H1 (cell line): ENCODE results near the gene TOM1L2. TPM values are rescaled to one million over a fixed set of nuclear protein-coding genes. Genes with fewer than 3 reads are reported as not detected.

Experiments
- CBX5 ChIP-seq: fragments of 300-800, 300-1000 bp; sonication (generic); IDR thresholded peaks from 2 replicates; pipeline ENCODE4 v1.7.1; 2016; ENCODE audit warnings: antibody characterized with exemption, low read length, low read depth
- FOSL1 ChIP-seq: IDR thresholded peaks from 2 replicates; pipeline ENCODE4 v1.6.1; 2011; ENCODE audit warnings: mild to moderate bottlenecking, low read depth, low read length, moderate library complexity; ENCODE audit not compliant: insufficient read depth
- HDAC2 ChIP-seq, 2 experiments: fragments of 300-600 bp in 1 of 2; sonication (generic) in 1 of 2; IDR thresholded peaks; 2 replicates each; pipeline ENCODE4 v1.6.1; 2011 to 2012; ENCODE audit warnings: low read depth in 2 of 2, low read length in 2 of 2, mild to moderate bottlenecking in 2 of 2, moderate library complexity in 2 of 2, borderline replicate concordance in 1 of 2, inconsistent platforms in 1 of 2
- KDM4A ChIP-seq: IDR thresholded peaks from one replicate; pipeline ENCODE4 v1.7.1; 2012; ENCODE audit warnings: low read depth, mild to moderate bottlenecking, moderate library complexity, low read length, inconsistent platforms; ENCODE audit not compliant: severe bottlenecking
- KDM5A ChIP-seq: fragments of 200-600 bp; IDR thresholded peaks from 2 replicates; pipeline ENCODE4 v1.7.1; 2012; ENCODE audit warnings: mild to moderate bottlenecking, low read length, inconsistent platforms, mixed read lengths
- NRF1 ChIP-seq: IDR thresholded peaks from 2 replicates; pipeline ENCODE4 v1.6.1; 2011; ENCODE audit warnings: mild to moderate bottlenecking, low read depth, low read length, improper control_type of control experiment
- POLR2A ChIP-seq, 2 experiments: IDR thresholded peaks; 1 replicate in 1 of 2; 2 replicates in 1 of 2; pipeline ENCODE4 v1.6.1; 2011; ENCODE audit warnings: low read depth in 2 of 2, low read length in 2 of 2, mild to moderate bottlenecking in 2 of 2; ENCODE audit errors: control extremely low read depth in 1 of 2
- RBBP5 ChIP-seq: IDR thresholded peaks from 2 replicates; pipeline ENCODE4 v1.7.1; 2012; ENCODE audit warnings: low read depth, mild to moderate bottlenecking, inconsistent platforms, low read length, moderate library complexity, borderline replicate concordance
- RFX5 ChIP-seq: IDR thresholded peaks from 2 replicates; pipeline ENCODE4 v1.6.1; 2011; ENCODE audit warnings: low read depth, low read length, improper control_type of control experiment, borderline replicate concordance
- SIRT6 ChIP-seq: IDR thresholded peaks from one replicate; pipeline ENCODE4 v1.7.1; 2012; ENCODE audit warnings: low read length, inconsistent platforms
- SIX5 ChIP-seq: IDR thresholded peaks from 2 replicates; pipeline ENCODE4 v1.6.1; 2011; ENCODE audit warnings: mild to moderate bottlenecking, low read depth, low read length
- SP2 ChIP-seq: IDR thresholded peaks from 2 replicates; pipeline ENCODE4 v1.6.1; 2012; ENCODE audit warnings: mild to moderate bottlenecking, low read length, inconsistent platforms
- SP4 ChIP-seq: IDR thresholded peaks from 2 replicates; pipeline ENCODE4 v1.6.1; 2012; ENCODE audit warnings: low read length, inconsistent platforms
- SRF ChIP-seq: IDR thresholded peaks from 2 replicates; pipeline ENCODE4 v1.6.1; 2011; ENCODE audit warnings: mild to moderate bottlenecking, low read depth, low read length, moderate library complexity
- TAF7 ChIP-seq: optimal IDR thresholded peaks from 2 replicates; pipeline ENCODE3; 2011; ENCODE audit warnings: low read depth, mild to moderate bottlenecking, inconsistent platforms, low read length, moderate library complexity, borderline replicate concordance
- TCF12 ChIP-seq: IDR thresholded peaks from 2 replicates; pipeline ENCODE4 v1.6.1; 2011; ENCODE audit warnings: low read depth, mild to moderate bottlenecking, low read length
- polyA plus RNA-seq, 7 experiments: library from polyadenylated mRNA; depleted of rRNA in 3 of 7; stranded (reverse) in 5 of 7; unstranded in 2 of 7; fragments of >200 nt in 5 of 7; fragments of 200-250 nt in 2 of 7; gene quantifications; 1 replicate in 5 of 7; 2 replicates in 1 of 7; 4 replicates in 1 of 7; pipeline versions ENCODE4 v1.2.1 to v1.2.3, GENCODE V29; 2011 to 2013; ENCODE audit warnings: missing spikeins in 2 of 7, mixed read lengths in 2 of 7
- total RNA-seq: library from RNA; stranded (reverse); fragmentation: NEBNext Ultra II Directional; extraction: Animal tissue kit (Norgen Biotek cat#: 25700); gene quantifications from 2 replicates; pipeline ENCODE4 v1.2.1, GENCODE V29; 2021
- TF ChIP-seq, protein P1 (sequence below), 3 experiments: IDR thresholded peaks; 1 replicate in 2 of 3; 2 replicates in 1 of 3; pipeline versions ENCODE4 v1.5.1 to v1.6.1; 2011; ENCODE audit warnings: low read length in 3 of 3, mild to moderate bottlenecking in 3 of 3, inconsistent platforms in 2 of 3, low read depth in 1 of 3, moderate library complexity in 1 of 3; ENCODE audit not compliant: insufficient read depth in 1 of 3; ENCODE audit errors: control extremely low read depth in 1 of 3
- TF ChIP-seq, protein P2 (sequence below): IDR thresholded peaks from 2 replicates; pipeline ENCODE4 v1.6.1; 2012; ENCODE audit warnings: inconsistent platforms
- TF ChIP-seq, protein P3 (sequence below): IDR thresholded peaks from 2 replicates; pipeline ENCODE4 v1.6.1; 2012; ENCODE audit warnings: inconsistent platforms
- TF ChIP-seq, protein P4 (sequence below): IDR thresholded peaks from 2 replicates; pipeline ENCODE4 v1.6.1; 2012; ENCODE audit warnings: low read length, inconsistent platforms

The TOM1L2 gene
- total and polyA plus RNA-seq, 2 of the 8 experiments (the other 6 are each of a cell fraction or from before 2014, with no cell fraction given): 2.0 to 3.4 TPM

DNA sequence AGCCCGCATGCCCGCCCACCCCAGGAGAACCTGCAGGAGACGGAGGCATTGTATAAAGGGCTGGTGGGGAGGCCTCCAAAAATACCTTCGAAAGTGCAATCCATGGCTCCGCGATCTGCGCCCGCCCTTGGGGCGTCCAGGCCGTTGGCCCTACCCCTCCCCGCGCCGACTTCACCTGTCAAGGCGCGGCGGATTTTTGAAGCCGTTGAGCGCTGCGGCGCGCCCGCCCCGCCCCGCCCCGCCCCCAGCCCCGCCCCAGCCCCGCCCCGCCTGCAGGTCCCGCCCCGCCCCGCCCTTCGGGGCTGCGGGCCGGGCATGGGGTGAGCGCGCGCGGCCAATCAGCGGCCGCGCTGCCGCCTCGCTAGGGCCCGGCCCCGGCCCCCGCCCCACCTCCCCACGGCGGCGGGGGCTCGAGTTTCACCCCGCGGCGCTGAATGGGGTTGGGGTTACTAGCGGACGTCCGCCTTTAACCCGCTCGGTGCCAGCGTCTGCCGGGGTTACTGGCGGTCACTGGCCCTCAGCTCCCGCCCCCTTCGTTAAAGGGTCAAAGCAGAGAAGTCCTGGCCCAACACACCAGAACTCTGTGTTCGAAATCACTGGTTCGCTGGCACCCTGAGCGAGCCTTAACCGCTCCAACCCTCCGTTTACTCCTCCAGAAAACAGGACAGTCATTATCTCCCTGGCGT is 148.6 kb downstream of the TOM1L2 start (continued):
- no peak for TF ChIP-seq SIRT6
- TF ChIP-seq TCF12: no peak
- TF ChIP-seq KDM5A: no peak
- TF ChIP-seq RBBP5: 0 out of 2 replicates have a peak, but pooled peaks have one; percentile 44
- TF ChIP-seq HDAC2 (IDR thresholded peaks at IDR 0.05; ENCODE audit: borderline replicate concordance in 1 of 2, low read depth in 2 of 2, low read length in 2 of 2): no peak; a peak in 1 of 4 replicates
- TF ChIP-seq KDM4A: no peak
- TF ChIP-seq, protein P1, sequence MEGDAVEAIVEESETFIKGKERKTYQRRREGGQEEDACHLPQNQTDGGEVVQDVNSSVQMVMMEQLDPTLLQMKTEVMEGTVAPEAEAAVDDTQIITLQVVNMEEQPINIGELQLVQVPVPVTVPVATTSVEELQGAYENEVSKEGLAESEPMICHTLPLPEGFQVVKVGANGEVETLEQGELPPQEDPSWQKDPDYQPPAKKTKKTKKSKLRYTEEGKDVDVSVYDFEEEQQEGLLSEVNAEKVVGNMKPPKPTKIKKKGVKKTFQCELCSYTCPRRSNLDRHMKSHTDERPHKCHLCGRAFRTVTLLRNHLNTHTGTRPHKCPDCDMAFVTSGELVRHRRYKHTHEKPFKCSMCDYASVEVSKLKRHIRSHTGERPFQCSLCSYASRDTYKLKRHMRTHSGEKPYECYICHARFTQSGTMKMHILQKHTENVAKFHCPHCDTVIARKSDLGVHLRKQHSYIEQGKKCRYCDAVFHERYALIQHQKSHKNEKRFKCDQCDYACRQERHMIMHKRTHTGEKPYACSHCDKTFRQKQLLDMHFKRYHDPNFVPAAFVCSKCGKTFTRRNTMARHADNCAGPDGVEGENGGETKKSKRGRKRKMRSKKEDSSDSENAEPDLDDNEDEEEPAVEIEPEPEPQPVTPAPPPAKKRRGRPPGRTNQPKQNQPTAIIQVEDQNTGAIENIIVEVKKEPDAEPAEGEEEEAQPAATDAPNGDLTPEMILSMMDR (IDR thresholded peaks at IDR 0.05; ENCODE audit: control extremely low read depth in 1 of 3, insufficient read depth in 1 of 3, low read depth in 1 of 3, low read length in 3 of 3): no peak
- no peak for TF ChIP-seq SRF
- no peak for TF ChIP-seq SP2
- no peak for TF ChIP-seq TAF7
- TF ChIP-seq POLR2A (IDR thresholded peaks at IDR 0.05; ENCODE audit: control extremely low read depth in 1 of 2, low read depth in 2 of 2, low read length in 2 of 2): no peak
- TF ChIP-seq FOSL1: no peak
- TF ChIP-seq RFX5: no peak
- TF ChIP-seq, protein P2, sequence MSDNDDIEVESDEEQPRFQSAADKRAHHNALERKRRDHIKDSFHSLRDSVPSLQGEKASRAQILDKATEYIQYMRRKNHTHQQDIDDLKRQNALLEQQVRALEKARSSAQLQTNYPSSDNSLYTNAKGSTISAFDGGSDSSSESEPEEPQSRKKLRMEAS: 0 out of 2 replicates have a peak, but pooled peaks have one; percentile 19
- no peak for TF ChIP-seq NRF1
- TF ChIP-seq, protein P3, sequence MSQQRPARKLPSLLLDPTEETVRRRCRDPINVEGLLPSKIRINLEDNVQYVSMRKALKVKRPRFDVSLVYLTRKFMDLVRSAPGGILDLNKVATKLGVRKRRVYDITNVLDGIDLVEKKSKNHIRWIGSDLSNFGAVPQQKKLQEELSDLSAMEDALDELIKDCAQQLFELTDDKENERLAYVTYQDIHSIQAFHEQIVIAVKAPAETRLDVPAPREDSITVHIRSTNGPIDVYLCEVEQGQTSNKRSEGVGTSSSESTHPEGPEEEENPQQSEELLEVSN: 0 out of 2 replicates have a peak, but pooled peaks have one; percentile 29
- TF ChIP-seq, protein P4, sequence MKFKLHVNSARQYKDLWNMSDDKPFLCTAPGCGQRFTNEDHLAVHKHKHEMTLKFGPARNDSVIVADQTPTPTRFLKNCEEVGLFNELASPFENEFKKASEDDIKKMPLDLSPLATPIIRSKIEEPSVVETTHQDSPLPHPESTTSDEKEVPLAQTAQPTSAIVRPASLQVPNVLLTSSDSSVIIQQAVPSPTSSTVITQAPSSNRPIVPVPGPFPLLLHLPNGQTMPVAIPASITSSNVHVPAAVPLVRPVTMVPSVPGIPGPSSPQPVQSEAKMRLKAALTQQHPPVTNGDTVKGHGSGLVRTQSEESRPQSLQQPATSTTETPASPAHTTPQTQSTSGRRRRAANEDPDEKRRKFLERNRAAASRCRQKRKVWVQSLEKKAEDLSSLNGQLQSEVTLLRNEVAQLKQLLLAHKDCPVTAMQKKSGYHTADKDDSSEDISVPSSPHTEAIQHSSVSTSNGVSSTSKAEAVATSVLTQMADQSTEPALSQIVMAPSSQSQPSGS: peak; percentile 17; the same call in 1 of the 2 replicates
- no peak for TF ChIP-seq SP4
- TF ChIP-seq CBX5: no peak
- TF ChIP-seq SIX5: no peak
